MM.1S (cell line): ENCODE results near the gene FUT3.

ENCODE experiments used
- CTCF ChIP-seq: fragments of 300-600 bp; sonication (generic); IDR thresholded peaks from 2 replicates; pipeline ENCODE4 v1.5.1; 2016; ENCODE audit warnings: antibody characterized with exemption, low read length, mixed read lengths
- EZH2 ChIP-seq: fragments of 300-600 bp; sonication (generic); optimal IDR thresholded peaks from 2 replicates; pipeline ENCODE3; 2017; ENCODE audit warnings: low read depth, mild to moderate bottlenecking, antibody characterized with exemption, low read length, mixed read lengths
- EZH2phosphoT487 ChIP-seq: fragments of 300-600 bp; sonication (generic); IDR thresholded peaks from 2 replicates; pipeline ENCODE4 v1.6.1; 2018; ENCODE audit warnings: antibody characterized with exemption, low read length

DNA sequence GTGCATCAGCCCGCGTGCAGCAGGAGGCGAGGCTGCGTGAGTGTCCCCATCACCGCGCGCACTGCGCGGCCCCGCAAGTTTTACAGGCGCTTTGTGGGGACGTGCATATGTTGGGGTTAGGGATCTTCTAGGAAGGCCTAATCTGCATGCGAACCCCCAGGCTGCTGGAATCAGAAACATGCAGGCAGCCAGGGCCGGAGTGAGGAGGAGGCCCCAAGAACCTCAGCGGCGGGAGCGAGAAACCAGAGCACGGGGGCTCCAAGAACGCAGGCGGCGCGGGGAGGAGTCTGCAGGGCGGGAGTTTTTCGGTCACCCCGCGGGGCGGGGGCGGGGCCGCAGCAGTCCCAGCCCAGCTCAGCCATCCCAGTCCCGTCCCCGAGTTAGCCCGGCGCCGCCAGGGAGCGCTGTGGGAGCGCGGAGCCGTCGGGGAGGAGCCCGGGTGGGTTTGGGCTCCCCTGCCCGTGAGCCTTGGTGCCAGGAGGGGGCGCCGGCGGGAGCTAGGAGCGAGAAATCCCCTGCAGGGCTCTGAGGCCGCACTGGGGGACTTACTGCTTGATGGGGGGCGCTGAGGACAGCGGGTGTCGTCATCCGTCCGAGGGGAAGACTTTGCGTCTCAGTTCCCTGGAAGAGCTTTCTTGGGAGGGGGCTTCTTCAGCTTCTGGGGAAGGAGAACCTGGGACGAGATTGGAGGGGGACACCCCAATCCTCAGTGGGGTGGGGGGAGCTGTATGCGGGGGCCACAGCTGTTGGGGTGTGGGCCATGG, 47.3 kb downstream of the FUT3 start:
- TF ChIP-seq EZH2 (no peak), CTCF (peak; percentile 99), EZH2phosphoT487 (no peak)
